Karpas-422 (cell line): ENCODE data around the gene FCRL1. TPM values are rescaled to one million over a fixed set of nuclear protein-coding genes. Genes with fewer than 3 reads are reported as not detected.
A peak's percentile ranks its signal among the peaks of the same experiment; 100 is the strongest.

ENCODE experiments used
- DNase-seq: peaks from one replicate; pipeline ENCODE4 v3.0.0-alpha.2; 2015
- H2AFZ ChIP-seq: fragments of 200-600 bp; sonication (generic); 2 replicates; pipeline ENCODE4 v1.6.1; 2014; ENCODE audit warnings: antibody characterized with exemption, low read length, mixed read lengths
- H3K27ac ChIP-seq: fragments of 200-600 bp; sonication (generic); 2 replicates; pipeline ENCODE4 v1.5.1; 2014; ENCODE audit warnings: mild to moderate bottlenecking, low read length, moderate library complexity
- H3K27me3 ChIP-seq: fragments of 200-600 bp; sonication (generic); 2 replicates; pipeline ENCODE4 v1.6.1; 2014; ENCODE audit warnings: low read length, mixed read lengths
- H3K36me3 ChIP-seq: fragments of 200-600 bp; sonication (generic); 2 replicates; pipeline ENCODE4 v1.6.1; 2014; ENCODE audit warnings: low read length, mixed read lengths; ENCODE audit not compliant: insufficient read depth
- H3K4me1 ChIP-seq: fragments of 200-600 bp; sonication (generic); 2 replicates; pipeline ENCODE4 v1.6.1; 2014; ENCODE audit warnings: mild to moderate bottlenecking, low read length, mixed read lengths
- H3K4me2 ChIP-seq: fragments of 200-600 bp; sonication (generic); 2 replicates; pipeline ENCODE4 v1.6.1; 2014; ENCODE audit warnings: low read length, low read depth, mild to moderate bottlenecking; ENCODE audit not compliant: poor library complexity, severe bottlenecking
- H3K4me3 ChIP-seq: fragments of 200-600 bp; sonication (generic); 2 replicates; pipeline ENCODE4 v1.5.1; 2014; ENCODE audit warnings: mild to moderate bottlenecking, antibody characterized with exemption, low read length, mixed read lengths
- H3K79me2 ChIP-seq: fragments of 200-600 bp; sonication (generic); 2 replicates; pipeline ENCODE4 v1.6.1; 2014; ENCODE audit warnings: mild to moderate bottlenecking, low read length, mixed read lengths
- H3K9ac ChIP-seq: fragments of 200-600 bp; sonication (generic); 2 replicates; pipeline ENCODE4 v1.6.0; 2014; ENCODE audit warnings: low read length
- H3K9me2 ChIP-seq: fragments of 200-600 bp; sonication (generic), shearing (Covaris generic); replicated peaks from 2 replicates; pipeline ENCODE4 v1.6.0; 2014; ENCODE audit warnings: mild to moderate bottlenecking, low read length, moderate library complexity; ENCODE audit not compliant: insufficient read depth
- H3K9me3 ChIP-seq: fragments of 300-700, 200-600 bp; sonication (generic); 2 replicates; pipeline ENCODE4 v1.6.1; 2014; ENCODE audit warnings: low read length, mixed read lengths
- H4K20me1 ChIP-seq: fragments of 200-600 bp; sonication (generic); 2 replicates; pipeline ENCODE4 v1.6.1; 2014; ENCODE audit warnings: mild to moderate bottlenecking, antibody characterized with exemption, low read length, low read depth; ENCODE audit not compliant: insufficient read depth
- total RNA-seq: library from RNA; depleted of rRNA; stranded (reverse); fragments of >200 nt; shearing (Covaris generic); gene quantifications from 2 replicates; pipeline ENCODE4 v1.2.3, GENCODE V29; 2014; ENCODE audit warnings: low replicate concordance; rRNA removed

The FCRL1 gene
- total RNA-seq = 109 and 232 TPM in 2 replicates

DNA sequence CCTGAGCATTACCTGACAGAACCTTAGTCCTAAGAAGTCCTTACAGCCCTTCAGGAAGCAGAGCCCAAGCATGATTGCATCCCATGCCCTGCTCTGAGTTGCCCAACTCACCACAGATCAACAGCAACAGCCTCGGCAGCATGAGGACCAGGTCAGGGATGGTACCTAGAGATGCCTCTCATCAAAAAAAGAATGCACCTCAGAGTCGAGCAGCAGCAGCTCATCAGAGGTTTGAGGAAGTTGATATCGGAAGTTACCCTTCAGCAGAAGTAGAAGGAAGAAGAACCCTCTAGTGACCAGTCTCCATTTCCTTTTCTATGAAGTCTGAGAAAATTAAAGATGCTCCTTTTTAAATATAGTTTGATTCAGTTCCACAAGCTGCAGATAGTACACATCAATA lies at the start of gene FCRL1:
TSS of gene FCRL1 (minus strand) at position 225 of the 400 bp plus-strand sequence. CDS start at position 142, 83 bp downstream.
- Histone ChIP-seq H3K9me2 (no peaks in the 10 kb centered on the region), H3K9me3 (peaks cover 15% of the 10 kb centered on the region), H3K4me3 (peak within 1 kb of the TSS; percentile 75), H3K27ac (peak within 1 kb of the TSS; percentile 95), H3K4me1 (peaks cover 61% of the 10 kb centered on the region), H3K4me2 (peak within 1 kb of the TSS; percentile 85), H2AFZ (no peak within 1 kb of the TSS), H3K79me2 (peaks cover 50% of the 10 kb centered on the region), H4K20me1 (no peaks in the 10 kb centered on the region), H3K27me3 (no peaks in the 10 kb centered on the region), H3K9ac (peak within 1 kb of the TSS; percentile 85), H3K36me3 (peaks cover 41% of the 10 kb centered on the region)
- DNase-seq = peak; percentile 91

GRCh38 chr1:157868654-157869053 lies 48.7 kb upstream of the FCRL1 start:
- Histone ChIP-seq H3K79me2 (no peaks in the 10 kb centered on the region), H3K9ac (no peak overlapping the region), H3K4me1 (peaks cover 10% of the 10 kb centered on the region), H2AFZ (no peak overlapping the region), H3K4me2 (no peak overlapping the region), H3K4me3 (no peak overlapping the region), H3K36me3 (no peaks in the 10 kb centered on the region), H3K27me3 (no peaks in the 10 kb centered on the region), H4K20me1 (no peaks in the 10 kb centered on the region), H3K9me2 (no peaks in the 10 kb centered on the region), H3K9me3 (no peaks in the 10 kb centered on the region), H3K27ac (no peak overlapping the region)
- no peak for DNase-seq

GRCh38 chr1:157862114-157863070 lies 42.5 kb upstream of the FCRL1 start:
- no peak overlapping the region for H3K27ac ChIP-seq
- H3K4me3 ChIP-seq = no peak overlapping the region
- peak; percentile 76 for DNase-seq
- no peak overlapping the region for H3K9ac ChIP-seq
- H3K4me2 ChIP-seq = no peak overlapping the region
- H3K9me2 ChIP-seq = no peaks in the 10 kb centered on the region
- H3K4me1 ChIP-seq = peaks cover 9% of the 10 kb centered on the region; the same call in 1 of the 2 replicates
- no peak overlapping the region for H2AFZ ChIP-seq
- no peaks in the 10 kb centered on the region for H3K9me3 ChIP-seq
- H4K20me1 ChIP-seq = no peaks in the 10 kb centered on the region
- H3K36me3 ChIP-seq = no peaks in the 10 kb centered on the region
- no peaks in the 10 kb centered on the region for H3K79me2 ChIP-seq
- no peaks in the 10 kb centered on the region for H3K27me3 ChIP-seq

GRCh38 chr1:157856538-157856937 lies 36.6 kb upstream of the FCRL1 start:
- Histone ChIP-seq H3K9ac (no peak overlapping the region), H3K4me2 (peak overlapping the region; percentile 64), H3K9me2 (no peaks in the 10 kb centered on the region), H3K27me3 (no peaks in the 10 kb centered on the region), H3K4me3 (peak overlapping the region; percentile 28; the same call in 1 of the 2 replicates), H2AFZ (no peak overlapping the region), H3K79me2 (no peaks in the 10 kb centered on the region), H3K36me3 (peaks cover 3% of the 10 kb centered on the region; the same call in 1 of the 2 replicates), H3K27ac (peak overlapping the region; percentile 73), H4K20me1 (no peaks in the 10 kb centered on the region), H3K4me1 (peaks cover 31% of the 10 kb centered on the region), H3K9me3 (no peaks in the 10 kb centered on the region)
- no peak for DNase-seq

DNA sequence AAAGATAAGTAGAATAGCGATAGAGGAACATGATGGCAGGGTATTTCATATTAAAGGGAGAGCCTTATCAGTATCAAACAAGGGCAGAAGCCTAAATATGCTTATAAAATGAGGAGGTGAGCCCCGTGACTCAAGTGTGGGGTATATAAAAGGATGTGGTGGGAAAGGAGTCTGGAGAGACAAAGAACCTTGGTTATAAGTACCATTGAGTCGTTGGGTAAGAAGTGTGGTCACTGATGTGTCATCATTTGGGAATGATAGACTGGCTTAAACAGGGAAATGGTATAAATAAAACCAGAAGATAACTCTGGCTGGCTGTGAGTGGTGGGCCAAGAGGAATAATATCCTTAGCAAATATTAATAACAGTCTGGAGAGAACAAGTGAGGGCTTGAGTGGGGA lies 32.6 kb upstream of the FCRL1 start:
- H3K4me1 ChIP-seq = peaks cover 57% of the 10 kb centered on the region
- H3K9me2 ChIP-seq = no peaks in the 10 kb centered on the region
- no peaks in the 10 kb centered on the region for H4K20me1 ChIP-seq
- H2AFZ ChIP-seq = no peak overlapping the region
- H3K27ac ChIP-seq = 0 out of 2 replicates have a peak overlapping the region, but pooled peaks have one; percentile 19
- H3K79me2 ChIP-seq = no peaks in the 10 kb centered on the region
- H3K27me3 ChIP-seq = no peaks in the 10 kb centered on the region
- no peak overlapping the region for H3K9ac ChIP-seq
- no peaks in the 10 kb centered on the region for H3K9me3 ChIP-seq
- no peak overlapping the region for H3K4me3 ChIP-seq
- H3K36me3 ChIP-seq = peaks cover 6% of the 10 kb centered on the region; the same call in 1 of the 2 replicates
- H3K4me2 ChIP-seq = no peak overlapping the region
- DNase-seq = no peak

- Histone ChIP-seq H3K4me1 (peaks cover 55% of the 10 kb centered on the region), H3K27ac (peak overlapping the region; percentile 97), H4K20me1 (no peaks in the 10 kb centered on the region), H3K4me2 (peak overlapping the region; percentile 85), H3K9ac (peak overlapping the region; percentile 63), H3K27me3 (no peaks in the 10 kb centered on the region), H3K9me2 (no peaks in the 10 kb centered on the region), H3K36me3 (peaks cover 6% of the 10 kb centered on the region; the same call in 1 of the 2 replicates), H2AFZ (no peak overlapping the region), H3K9me3 (no peaks in the 10 kb centered on the region), H3K4me3 (peak overlapping the region; percentile 63), H3K79me2 (no peaks in the 10 kb centered on the region)
- DNase-seq = peak; percentile 90
These were observed 29.4 kb upstream of the FCRL1 start for GRCh38 chr1:157849229-157849875.

DNA sequence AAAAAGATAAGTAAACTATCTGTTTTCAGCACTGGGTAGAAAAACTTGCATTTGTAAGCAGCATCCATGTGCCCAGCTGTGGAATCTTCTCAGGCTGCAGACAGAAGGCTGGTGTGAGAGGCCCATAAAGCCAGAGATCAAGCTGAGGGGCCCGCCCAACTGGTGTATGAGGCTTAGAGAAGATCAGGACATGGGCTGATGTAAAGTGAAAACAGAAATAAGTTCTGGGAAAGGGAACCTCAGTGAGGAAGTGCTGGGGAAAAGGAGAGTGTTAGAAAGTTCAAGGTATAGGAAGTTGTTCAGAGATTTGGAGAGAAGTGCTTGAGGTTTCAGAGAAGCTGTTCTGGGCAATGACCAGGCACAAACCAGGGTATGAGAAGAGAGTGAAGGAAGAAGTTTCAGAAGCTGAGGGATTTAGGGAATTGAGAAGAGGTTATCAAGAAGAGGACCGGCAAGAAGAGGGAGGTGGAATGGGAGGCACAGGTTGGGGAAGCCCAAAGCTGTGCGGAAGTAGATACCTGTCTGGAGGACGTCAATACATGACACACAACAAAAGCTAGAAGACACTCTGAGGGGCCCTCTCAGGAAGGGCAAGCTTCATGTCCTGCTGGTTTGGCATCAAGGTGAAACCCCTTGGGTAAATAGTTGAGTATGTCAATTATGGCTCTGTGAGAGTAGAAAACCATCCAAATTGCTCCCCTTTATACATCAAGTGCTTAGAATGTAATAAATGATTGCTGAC lies 24.3 kb upstream of the FCRL1 start:
- H3K4me2 ChIP-seq = no peak overlapping the region
- no peaks in the 10 kb centered on the region for H3K9me3 ChIP-seq
- H3K9ac ChIP-seq = no peak overlapping the region
- H3K79me2 ChIP-seq = no peaks in the 10 kb centered on the region
- no peaks in the 10 kb centered on the region for H3K9me2 ChIP-seq
- no peaks in the 10 kb centered on the region for H4K20me1 ChIP-seq
- DNase-seq = no peak
- H3K4me3 ChIP-seq = no peak overlapping the region
- peaks cover 59% of the 10 kb centered on the region for H3K4me1 ChIP-seq
- H3K36me3 ChIP-seq = no peaks in the 10 kb centered on the region; the same call in 1 of the 2 replicates
- H2AFZ ChIP-seq = peak overlapping the region; percentile 57
- H3K27ac ChIP-seq = no peak overlapping the region; the same call in 1 of the 2 replicates
- no peaks in the 10 kb centered on the region for H3K27me3 ChIP-seq
